ENCODE results near the gene PCDH9. TPM values are rescaled to one million over a fixed set of nuclear protein-coding genes. Genes with fewer than 3 reads are reported as not detected.

PCDH9 gene
- total RNA-seq, 2 donors from 2014 or later = 0.95 to 1.8 TPM

DNA sequence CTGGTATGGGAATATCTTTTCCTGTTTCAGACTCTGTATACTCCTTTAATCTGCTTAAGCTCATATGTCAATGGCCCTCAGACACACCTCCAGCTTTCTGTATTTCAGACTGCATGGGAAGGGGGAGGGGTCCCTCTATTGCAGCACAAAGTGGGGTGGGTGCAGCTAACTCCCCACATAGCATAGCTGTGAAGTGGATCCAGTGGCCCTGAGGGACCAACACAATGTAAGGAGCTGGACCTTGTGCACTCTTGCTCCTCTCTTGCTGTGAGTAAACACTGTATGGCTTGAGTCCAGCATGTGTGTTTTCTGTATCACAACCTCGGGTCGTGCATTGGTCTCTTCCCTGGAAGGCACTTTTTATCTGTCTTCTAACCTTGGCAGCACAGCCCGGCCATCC is 669.9 kb downstream of the PCDH9 start:
- Histone ChIP-seq H3K36me3 (ENCODE audit: control insufficient read depth, insufficient read depth, low read length) (no peaks in the 10 kb centered on the region), H3K27ac (ENCODE audit: low read depth, low read length) (no peak overlapping the region), H3K27me3 (ENCODE audit: control insufficient read depth, insufficient read depth, low read length, poor library complexity, severe bottlenecking) (no peaks in the 10 kb centered on the region), H3K9me3 (ENCODE audit: control insufficient read depth, low read length) (peaks cover 21% of the 10 kb centered on the region), H3K4me1 (ENCODE audit: control insufficient read depth, insufficient read depth, low read length) (no peaks in the 10 kb centered on the region), H3K9ac (ENCODE audit: extremely low read depth, low read length, poor library complexity, severe bottlenecking) (no peak overlapping the region), H3K4me3 (ENCODE audit: low read length) (no peak overlapping the region)
- Mint-ChIP-seq H3K4me3 (no peak overlapping the region), H3K36me3 (ENCODE audit: low read depth) (peaks cover 1% of the 10 kb centered on the region), H3K27ac (no peak overlapping the region), H3K4me1 (peaks cover 10% of the 10 kb centered on the region), H3K27me3 (ENCODE audit: insufficient read depth) (no peaks in the 10 kb centered on the region), H3K9me3 (peaks cover 19% of the 10 kb centered on the region)
- TF ChIP-seq, protein P1, sequence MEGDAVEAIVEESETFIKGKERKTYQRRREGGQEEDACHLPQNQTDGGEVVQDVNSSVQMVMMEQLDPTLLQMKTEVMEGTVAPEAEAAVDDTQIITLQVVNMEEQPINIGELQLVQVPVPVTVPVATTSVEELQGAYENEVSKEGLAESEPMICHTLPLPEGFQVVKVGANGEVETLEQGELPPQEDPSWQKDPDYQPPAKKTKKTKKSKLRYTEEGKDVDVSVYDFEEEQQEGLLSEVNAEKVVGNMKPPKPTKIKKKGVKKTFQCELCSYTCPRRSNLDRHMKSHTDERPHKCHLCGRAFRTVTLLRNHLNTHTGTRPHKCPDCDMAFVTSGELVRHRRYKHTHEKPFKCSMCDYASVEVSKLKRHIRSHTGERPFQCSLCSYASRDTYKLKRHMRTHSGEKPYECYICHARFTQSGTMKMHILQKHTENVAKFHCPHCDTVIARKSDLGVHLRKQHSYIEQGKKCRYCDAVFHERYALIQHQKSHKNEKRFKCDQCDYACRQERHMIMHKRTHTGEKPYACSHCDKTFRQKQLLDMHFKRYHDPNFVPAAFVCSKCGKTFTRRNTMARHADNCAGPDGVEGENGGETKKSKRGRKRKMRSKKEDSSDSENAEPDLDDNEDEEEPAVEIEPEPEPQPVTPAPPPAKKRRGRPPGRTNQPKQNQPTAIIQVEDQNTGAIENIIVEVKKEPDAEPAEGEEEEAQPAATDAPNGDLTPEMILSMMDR (conservative IDR thresholded peaks at IDR 0.05) = no peak
- 80 to 88% methylated on average over 2 to 3 of the region's 3 CpGs for WGBS, 2 experiments (ENCODE audit: insufficient coverage in 1 of 2, insufficient read length in 1 of 2)
- DNase-seq = no peak

DNA sequence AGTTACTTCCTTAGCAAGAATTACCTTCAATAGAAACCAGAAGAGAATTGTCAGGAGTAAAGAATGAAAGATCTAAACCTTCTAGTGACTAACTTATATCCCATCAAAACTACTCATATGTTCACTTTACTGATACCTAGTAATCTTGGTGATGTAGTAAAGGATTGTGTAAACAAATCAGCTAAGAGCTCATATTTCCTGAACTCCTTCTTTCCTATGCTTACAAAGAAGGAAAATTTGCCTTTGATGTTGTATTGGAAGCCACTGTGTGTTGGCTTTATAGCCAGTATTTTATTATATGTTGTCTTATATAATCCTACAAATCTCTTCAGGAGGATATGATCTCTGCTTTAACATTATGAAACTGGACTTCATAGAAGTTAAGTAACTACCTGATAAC is 671.0 kb downstream of the PCDH9 start:
- peaks cover 8% of the 10 kb centered on the region for H3K4me1 Mint-ChIP-seq
- H3K36me3 ChIP-seq (ENCODE audit: control insufficient read depth, insufficient read depth, low read length) = no peaks in the 10 kb centered on the region
- no peak overlapping the region for H3K4me3 Mint-ChIP-seq
- H3K4me1 ChIP-seq (ENCODE audit: control insufficient read depth, insufficient read depth, low read length) = no peaks in the 10 kb centered on the region
- peaks cover 19% of the 10 kb centered on the region for H3K9me3 Mint-ChIP-seq
- no peaks in the 10 kb centered on the region for H3K27me3 Mint-ChIP-seq (ENCODE audit: insufficient read depth)
- TF ChIP-seq, protein P1 (conservative IDR thresholded peaks at IDR 0.05) = no peak
- DNase-seq = no peak
- H3K27ac ChIP-seq (ENCODE audit: low read depth, low read length) = no peak overlapping the region
- H3K9me3 ChIP-seq (ENCODE audit: control insufficient read depth, low read length) = peaks cover 21% of the 10 kb centered on the region
- no peak overlapping the region for H3K27ac Mint-ChIP-seq
- H3K36me3 Mint-ChIP-seq (ENCODE audit: low read depth) = peaks cover 1% of the 10 kb centered on the region
- no peak overlapping the region for H3K9ac ChIP-seq (ENCODE audit: extremely low read depth, low read length, poor library complexity, severe bottlenecking)
- no peaks in the 10 kb centered on the region for H3K27me3 ChIP-seq (ENCODE audit: control insufficient read depth, insufficient read depth, low read length, poor library complexity, severe bottlenecking)
- no peak overlapping the region for H3K4me3 ChIP-seq (ENCODE audit: low read length)

DNA sequence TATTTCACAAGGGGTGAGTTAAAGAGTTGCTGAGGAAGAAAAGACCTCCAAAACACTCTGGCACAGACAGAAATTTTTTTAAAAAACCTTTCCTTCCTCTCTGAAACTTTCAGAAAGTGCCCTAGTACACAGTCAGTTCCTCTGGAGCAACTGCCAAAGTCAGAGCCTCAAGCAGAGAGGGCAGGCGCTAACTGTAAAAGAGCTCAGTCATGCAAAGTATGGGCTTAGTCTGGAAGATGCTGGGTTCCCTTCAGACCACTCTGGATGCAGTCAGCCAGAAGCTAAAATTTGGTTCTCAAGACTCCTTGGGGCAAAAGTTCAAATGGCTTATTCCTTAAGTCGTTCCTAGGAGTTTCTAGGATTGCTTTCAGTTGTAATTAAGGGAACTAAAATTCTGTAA is 671.6 kb downstream of the PCDH9 start:
- H3K9me3 ChIP-seq (ENCODE audit: control insufficient read depth, low read length) = peaks cover 21% of the 10 kb centered on the region
- H3K27ac ChIP-seq (ENCODE audit: low read depth, low read length) = no peak overlapping the region
- no peak overlapping the region for H3K27ac Mint-ChIP-seq
- no peaks in the 10 kb centered on the region for H3K4me1 ChIP-seq (ENCODE audit: control insufficient read depth, insufficient read depth, low read length)
- no peak overlapping the region for H3K9ac ChIP-seq (ENCODE audit: extremely low read depth, low read length, poor library complexity, severe bottlenecking)
- peaks cover 1% of the 10 kb centered on the region for H3K36me3 Mint-ChIP-seq (ENCODE audit: low read depth)
- TF ChIP-seq, protein P1 (conservative IDR thresholded peaks at IDR 0.05) = no peak
- H3K4me3 Mint-ChIP-seq = no peak overlapping the region
- DNase-seq = no peak
- H3K36me3 ChIP-seq (ENCODE audit: control insufficient read depth, insufficient read depth, low read length) = no peaks in the 10 kb centered on the region
- peaks cover 6% of the 10 kb centered on the region for H3K4me1 Mint-ChIP-seq
- 90% methylated on average over 2 of the region's 2 CpGs for WGBS, 2 experiments (ENCODE audit: insufficient coverage in 1 of 2, insufficient read length in 1 of 2)
- H3K9me3 Mint-ChIP-seq = peaks cover 18% of the 10 kb centered on the region
- no peaks in the 10 kb centered on the region for H3K27me3 ChIP-seq (ENCODE audit: control insufficient read depth, insufficient read depth, low read length, poor library complexity, severe bottlenecking)
- no peak overlapping the region for H3K4me3 ChIP-seq (ENCODE audit: low read length)
- no peaks in the 10 kb centered on the region for H3K27me3 Mint-ChIP-seq (ENCODE audit: insufficient read depth)
